Neuronal stem cell (in vitro differentiated cells): ENCODE data around the gene VSTM4.

Experiments used
- DNase-seq: peaks from one replicate; pipeline ENCODE4 v3.0.0-alpha.2; 2013; ENCODE audit warnings: low spot score
- H2AFZ ChIP-seq: one replicate; pipeline ENCODE4 v1.6.1; 2013; ENCODE audit warnings: mild to moderate bottlenecking, low read length, inconsistent platforms
- H2AK5ac ChIP-seq: 2 replicates; pipeline ENCODE4 v1.6.1; 2013; ENCODE audit warnings: low read depth, mild to moderate bottlenecking, inconsistent platforms, low read length, moderate library complexity, mixed read lengths
- H2BK120ac ChIP-seq: 2 replicates; pipeline ENCODE4 v1.6.1; 2013; ENCODE audit warnings: low read depth, mild to moderate bottlenecking, inconsistent platforms, low read length, moderate library complexity, mixed read lengths
- H2BK12ac ChIP-seq: one replicate; pipeline ENCODE4 v1.6.1; 2013; ENCODE audit warnings: low read length, inconsistent platforms
- H2BK15ac ChIP-seq: 2 replicates; pipeline ENCODE4 v1.6.1; 2013; ENCODE audit warnings: mild to moderate bottlenecking, low read length, inconsistent platforms, mixed read lengths
- H2BK5ac ChIP-seq: one replicate; pipeline ENCODE4 v1.6.1; 2013; ENCODE audit warnings: inconsistent platforms, mild to moderate bottlenecking, low read length, moderate library complexity
- H3K14ac ChIP-seq: one replicate; pipeline ENCODE4 v1.6.1; 2013; ENCODE audit warnings: low read length, inconsistent platforms
- H3K18ac ChIP-seq: 2 replicates; pipeline ENCODE4 v1.6.1; 2013; ENCODE audit warnings: low read length, inconsistent platforms
- H3K23ac ChIP-seq: 2 replicates; pipeline ENCODE4 v1.6.1; 2013; ENCODE audit warnings: low read depth, mild to moderate bottlenecking, mixed read lengths, low read length, inconsistent platforms; ENCODE audit not compliant: poor library complexity
- H3K27ac ChIP-seq: replicated peaks from 3 replicates; pipeline ENCODE4 v1.5.1; 2013; ENCODE audit warnings: low read length, inconsistent platforms
- H3K27me3 ChIP-seq, 3 experiments: 2 replicates each; pipeline ENCODE4 v1.6.1; 2013; ENCODE audit warnings: low read length in 3 of 3, mild to moderate bottlenecking in 2 of 3, inconsistent platforms in 1 of 3, low read depth in 1 of 3, mixed read lengths in 1 of 3, moderate library complexity in 1 of 3; ENCODE audit not compliant: control insufficient read depth in 3 of 3, insufficient read depth in 3 of 3
- H3K36me3 ChIP-seq, 2 donors: replicated peaks in 1 of 2; 2 replicates each; pipeline ENCODE4 v1.6.1; 2013; ENCODE audit warnings: low read length in 2 of 2; ENCODE audit not compliant: control insufficient read depth in 2 of 2, insufficient read depth in 2 of 2
- H3K4ac ChIP-seq: 2 replicates; pipeline ENCODE4 v1.6.1; 2013; ENCODE audit warnings: inconsistent platforms, mild to moderate bottlenecking, low read length, moderate library complexity
- H3K4me1 ChIP-seq, 2 donors: 1 replicate in 1 of 2; 2 replicates in 1 of 2; pipeline ENCODE4 v1.6.1; 2013; ENCODE audit warnings: low read length in 2 of 2, low read depth in 1 of 2; ENCODE audit not compliant: control insufficient read depth in 2 of 2, insufficient read depth in 1 of 2
- H3K4me2 ChIP-seq: one replicate; pipeline ENCODE4 v1.6.1; 2013; ENCODE audit warnings: mild to moderate bottlenecking, low read length, inconsistent platforms; ENCODE audit not compliant: insufficient read depth, poor library complexity, severe bottlenecking
- H3K4me3 ChIP-seq, 2 donors: 2 replicates each; pipeline ENCODE4 v1.5.1; 2013; ENCODE audit warnings: low read length in 2 of 2, mild to moderate bottlenecking in 2 of 2, inconsistent platforms in 1 of 2, moderate library complexity in 1 of 2
- H3K79me1 ChIP-seq: one replicate; pipeline ENCODE4 v1.6.1; 2013; ENCODE audit warnings: low read depth, mild to moderate bottlenecking, inconsistent platforms, low read length, moderate library complexity
- H3K9ac ChIP-seq: one replicate; pipeline ENCODE4 v1.6.1; 2013; ENCODE audit warnings: mild to moderate bottlenecking, low read depth, low read length, inconsistent platforms; ENCODE audit not compliant: poor library complexity
- H3K9me3 ChIP-seq, 2 donors: replicated peaks in 1 of 2; 2 replicates each; pipeline versions ENCODE3 to v1.6.1; 2013; ENCODE audit warnings: low read length in 2 of 2, mild to moderate bottlenecking in 2 of 2, inconsistent platforms in 1 of 2, low read depth in 1 of 2, mixed read lengths in 1 of 2, moderate library complexity in 1 of 2; ENCODE audit not compliant: control insufficient read depth in 2 of 2, insufficient read depth in 1 of 2
- H4K8ac ChIP-seq: one replicate; pipeline ENCODE4 v1.6.1; 2013; ENCODE audit warnings: low read depth, mild to moderate bottlenecking, inconsistent platforms, low read length, moderate library complexity
- H4K91ac ChIP-seq: one replicate; pipeline ENCODE4 v1.6.1; 2013; ENCODE audit warnings: low read length, low read depth, mild to moderate bottlenecking, inconsistent platforms; ENCODE audit not compliant: poor library complexity
- WGBS, 2 donors: extraction: QIAGEN DNeasy Blood & Tissue Kit; methylation state at CpG; one replicate each; pipeline ENCODE4 v1.1.7; 2013; ENCODE audit warnings: missing lambda C conversion rate in 2 of 2, mixed read lengths in 1 of 2; ENCODE audit not compliant: insufficient read length in 2 of 2, insufficient replicate concordance in 1 of 2; ENCODE audit errors: extremely low coverage in 2 of 2; 5-methylcytosine and 5-hydroxymethylcytosine counted together

VSTM4 gene

DNA sequence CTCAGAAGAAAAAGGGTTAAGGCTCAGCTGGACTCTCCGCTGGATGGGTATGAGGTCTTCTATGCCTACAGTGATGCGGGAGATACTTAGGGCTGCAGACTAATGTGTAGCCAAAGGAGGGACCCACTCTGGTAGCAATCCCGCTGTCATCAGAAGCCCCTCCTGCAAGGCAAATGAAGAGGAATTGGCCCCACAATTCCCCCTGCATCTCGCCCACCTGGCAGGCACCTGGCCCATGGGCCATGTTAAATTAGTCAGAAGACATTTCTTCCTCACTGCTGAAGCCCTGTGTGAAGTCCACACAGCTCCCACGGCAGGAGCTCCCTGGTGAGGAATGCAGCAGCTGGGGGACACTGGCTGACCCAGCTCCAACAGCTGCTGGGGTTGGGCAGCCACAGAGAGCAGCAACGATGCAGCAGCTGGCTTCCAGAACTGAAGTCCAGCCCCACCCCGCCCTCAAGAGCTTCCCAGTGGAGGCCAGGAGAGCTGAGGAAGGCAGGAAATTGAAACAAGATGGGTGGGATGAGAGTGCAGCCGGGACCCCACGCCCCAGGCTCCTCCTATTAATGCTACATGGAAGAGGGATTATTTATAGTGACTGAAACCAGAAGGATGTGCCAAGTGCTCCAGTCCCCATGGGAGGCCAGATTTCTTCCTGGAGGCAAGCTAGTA is 5.5 kb downstream of the VSTM4 start:
- no peaks in the 10 kb centered on the region for H3K9me3 ChIP-seq
- H3K4me2 ChIP-seq = no peak overlapping the region
- no peak overlapping the region for H3K4ac ChIP-seq
- no peak for DNase-seq
- no peak overlapping the region for H2AK5ac ChIP-seq
- no peak overlapping the region for H2BK5ac ChIP-seq
- H3K27ac ChIP-seq = no peak overlapping the region
- no peak overlapping the region for H3K18ac ChIP-seq
- no peaks in the 10 kb centered on the region for H3K79me1 ChIP-seq
- peaks cover 0 to 2% (median 0%) of the 10 kb centered on the region in 3 experiments for H3K27me3 ChIP-seq
- H3K36me3 ChIP-seq = peaks cover 0 to 4% of the 10 kb centered on the region in 2 donors
- H3K9ac ChIP-seq = no peak overlapping the region
- no peak overlapping the region for H2AFZ ChIP-seq
- H4K8ac ChIP-seq = no peak overlapping the region
- no peak overlapping the region for H4K91ac ChIP-seq
- no peak overlapping the region for H2BK15ac ChIP-seq
- peaks cover 1 to 2% of the 10 kb centered on the region in 2 donors for H3K4me1 ChIP-seq
- no peak overlapping the region for H3K4me3 ChIP-seq
- WGBS, 2 donors = no CpG with 5 or more reads among the region's 9 CpGs
- H2BK120ac ChIP-seq = no peak overlapping the region
- H3K14ac ChIP-seq = peak overlapping the region; percentile 1
- H2BK12ac ChIP-seq = no peak overlapping the region
- H3K23ac ChIP-seq = no peak overlapping the region

DNA sequence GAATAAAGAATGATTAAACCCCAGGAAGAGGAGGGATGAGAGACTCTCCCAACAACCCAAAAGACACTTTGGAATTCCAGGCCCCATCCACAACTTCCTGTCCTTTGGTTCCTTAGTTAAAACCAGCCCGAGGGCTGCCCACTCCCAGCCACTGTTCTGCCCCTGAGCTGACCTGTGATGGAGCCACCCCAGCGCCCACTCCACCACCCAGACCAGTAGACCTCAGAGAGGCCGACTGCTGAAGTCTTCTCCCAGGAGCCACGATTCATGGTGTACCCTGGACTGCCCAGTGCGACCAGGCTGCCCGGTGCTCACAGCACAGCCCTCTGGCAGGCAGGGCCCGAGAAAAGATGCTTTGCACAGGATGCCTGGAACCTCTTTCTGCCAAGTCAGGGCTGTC is 6.7 kb downstream of the VSTM4 start:
- H2BK120ac ChIP-seq = no peak overlapping the region
- H3K14ac ChIP-seq = no peak overlapping the region
- H2BK5ac ChIP-seq = no peak overlapping the region
- H2BK12ac ChIP-seq = no peak overlapping the region
- H2AFZ ChIP-seq = no peak overlapping the region
- no peak overlapping the region for H3K23ac ChIP-seq
- no peak overlapping the region for H3K4me2 ChIP-seq
- peak overlapping the region; percentile 42 for H3K18ac ChIP-seq
- no peak overlapping the region for H3K4me3 ChIP-seq
- WGBS, 2 donors = no CpG with 5 or more reads among the region's 7 CpGs
- no peak overlapping the region for H3K4ac ChIP-seq
- H2AK5ac ChIP-seq = no peak overlapping the region
- no peaks in the 10 kb centered on the region for H3K27me3 ChIP-seq
- H3K9me3 ChIP-seq = no peaks in the 10 kb centered on the region
- H3K36me3 ChIP-seq = peaks cover 0 to 4% of the 10 kb centered on the region in 2 donors
- H2BK15ac ChIP-seq = no peak overlapping the region
- no peaks in the 10 kb centered on the region for H3K4me1 ChIP-seq
- no peak overlapping the region for H4K8ac ChIP-seq
- H3K9ac ChIP-seq = no peak overlapping the region
- H4K91ac ChIP-seq = no peak overlapping the region
- H3K79me1 ChIP-seq = no peaks in the 10 kb centered on the region
- no peak overlapping the region for H3K27ac ChIP-seq
- DNase-seq = no peak

DNA sequence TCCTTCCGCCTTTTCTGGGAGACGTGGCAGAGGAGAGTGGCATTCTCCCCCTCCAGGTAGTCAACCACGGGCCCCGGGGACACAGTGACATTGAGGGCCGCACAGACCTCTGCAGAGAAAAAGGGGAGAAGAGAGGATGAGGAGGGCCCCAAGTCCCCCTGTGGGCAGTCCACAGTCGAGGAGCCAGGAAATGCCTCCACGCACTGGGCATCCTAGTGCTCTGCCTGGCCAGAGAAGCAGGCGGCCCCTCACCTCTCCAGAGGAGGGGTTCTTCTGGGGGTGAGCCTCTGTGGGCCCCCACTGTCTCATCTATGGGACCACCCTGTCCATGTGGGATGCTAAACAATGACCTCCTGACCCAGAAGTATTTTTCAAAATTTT is 7.4 kb downstream of the VSTM4 start:
- H3K79me1 ChIP-seq = no peaks in the 10 kb centered on the region
- H3K9me3 ChIP-seq = no peaks in the 10 kb centered on the region
- no peak overlapping the region for H2BK120ac ChIP-seq
- H3K27ac ChIP-seq = no peak overlapping the region
- no peak for DNase-seq
- H2AFZ ChIP-seq = no peak overlapping the region
- H3K23ac ChIP-seq = no peak overlapping the region
- H3K27me3 ChIP-seq = no peaks in the 10 kb centered on the region
- no peak overlapping the region for H3K4me3 ChIP-seq
- WGBS, 2 donors = no CpG with 5 or more reads among the region's 8 CpGs
- no peak overlapping the region for H4K8ac ChIP-seq
- no peak overlapping the region for H2BK15ac ChIP-seq
- no peak overlapping the region for H3K4me2 ChIP-seq
- no peak overlapping the region for H3K14ac ChIP-seq
- no peak overlapping the region for H3K9ac ChIP-seq
- peaks cover 0 to 4% of the 10 kb centered on the region in 2 donors for H3K36me3 ChIP-seq
- no peak overlapping the region for H3K18ac ChIP-seq
- H3K4ac ChIP-seq = no peak overlapping the region
- H4K91ac ChIP-seq = no peak overlapping the region
- H3K4me1 ChIP-seq = no peaks in the 10 kb centered on the region
- no peak overlapping the region for H2BK12ac ChIP-seq
- no peak overlapping the region for H2AK5ac ChIP-seq
- H2BK5ac ChIP-seq = no peak overlapping the region

DNA sequence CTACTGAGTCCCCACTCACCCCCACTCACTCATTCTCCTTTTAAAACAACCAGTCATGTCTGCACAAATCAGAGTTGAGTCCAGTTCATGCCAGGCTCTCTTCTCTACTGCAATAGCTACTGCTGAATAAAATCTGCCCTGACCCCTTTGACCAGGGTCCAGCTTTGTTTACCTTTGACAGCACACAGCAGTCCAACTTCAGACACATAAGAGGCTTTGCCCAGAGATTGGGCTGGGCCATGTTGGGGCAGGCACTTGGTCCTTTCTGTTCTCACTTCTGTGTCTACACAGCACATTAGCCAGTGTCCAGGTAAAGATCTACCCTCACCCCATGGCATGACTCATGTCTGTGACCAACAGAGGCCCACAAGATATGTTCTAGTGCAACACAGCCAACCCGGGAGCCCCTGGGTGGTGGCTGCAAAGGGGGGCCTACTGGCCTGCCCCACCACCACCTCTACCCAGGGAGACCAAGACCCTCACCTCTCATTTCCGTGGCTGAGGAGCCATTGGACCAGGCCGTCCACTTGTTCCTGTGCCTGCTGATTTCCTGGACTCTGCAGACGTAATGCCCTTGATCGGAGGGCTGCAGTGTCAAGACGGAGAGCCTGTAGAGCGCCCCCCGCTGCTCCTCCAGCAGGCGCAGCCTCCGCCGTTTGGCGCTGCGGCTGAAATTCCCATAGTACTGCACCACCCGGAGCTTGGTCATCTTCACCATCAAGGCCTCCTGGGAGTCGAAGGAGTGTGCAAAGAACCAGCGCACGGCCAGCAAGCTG is 8.0 kb downstream of the VSTM4 start:
- Histone ChIP-seq H3K4ac (no peak overlapping the region), H3K27me3 (no peaks in the 10 kb centered on the region), H3K4me3 (no peak overlapping the region), H2BK120ac (no peak overlapping the region), H4K91ac (no peak overlapping the region), H3K23ac (no peak overlapping the region), H3K79me1 (no peaks in the 10 kb centered on the region), H3K18ac (no peak overlapping the region), H3K4me2 (no peak overlapping the region), H2BK12ac (no peak overlapping the region), H3K27ac (no peak overlapping the region), H3K14ac (no peak overlapping the region), H2BK15ac (no peak overlapping the region), H2AK5ac (peak overlapping the region; percentile 74), H3K4me1 (no peaks in the 10 kb centered on the region), H3K9ac (no peak overlapping the region), H2BK5ac (no peak overlapping the region), H4K8ac (no peak overlapping the region), H3K36me3 (peaks cover 0 to 4% of the 10 kb centered on the region in 2 donors), H3K9me3 (no peaks in the 10 kb centered on the region), H2AFZ (no peak overlapping the region)
- no CpG with 5 or more reads among the region's 17 CpGs for WGBS, 2 donors
- DNase-seq = no peak
